ENCODE measurements around the gene TOM1L1. TPM values are rescaled to one million over a fixed set of nuclear protein-coding genes. Genes with fewer than 3 reads are reported as not detected.

The TOM1L1 gene
- total RNA-seq, 2 experiments from 2014 or later, result not detected

DNA sequence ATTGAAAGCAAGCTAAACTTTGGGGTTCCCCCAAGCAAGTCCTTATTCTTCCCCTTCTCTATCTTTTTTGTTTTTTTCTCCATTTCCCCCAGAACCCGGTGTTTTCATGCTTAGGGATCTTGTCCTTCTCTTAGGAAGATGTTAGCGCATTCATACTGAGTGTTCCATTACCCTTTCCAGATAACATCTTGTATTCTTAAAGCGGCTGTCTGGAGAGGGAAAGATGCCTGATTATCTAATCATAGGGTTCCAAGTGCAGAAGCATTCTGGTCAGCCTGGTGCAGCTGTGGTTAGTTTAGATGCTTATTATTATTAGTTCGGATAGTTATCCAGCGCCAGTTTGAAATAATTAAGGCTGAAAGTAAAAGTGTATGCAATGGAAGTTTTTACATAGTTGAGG, 2.0 kb downstream of the TOM1L1 start:
- intact Hi-C loops (cut with micrococcal nuclease; ENCODE audit: unreplicated experiment), result no loop called here
- POLR2A ChIA-PET, result interaction anchor here (0.5 kb wide), 1 partner anchor 24 kb away, joined by 4 read pairs; no protein-coding TSS in a partner anchor

DNA sequence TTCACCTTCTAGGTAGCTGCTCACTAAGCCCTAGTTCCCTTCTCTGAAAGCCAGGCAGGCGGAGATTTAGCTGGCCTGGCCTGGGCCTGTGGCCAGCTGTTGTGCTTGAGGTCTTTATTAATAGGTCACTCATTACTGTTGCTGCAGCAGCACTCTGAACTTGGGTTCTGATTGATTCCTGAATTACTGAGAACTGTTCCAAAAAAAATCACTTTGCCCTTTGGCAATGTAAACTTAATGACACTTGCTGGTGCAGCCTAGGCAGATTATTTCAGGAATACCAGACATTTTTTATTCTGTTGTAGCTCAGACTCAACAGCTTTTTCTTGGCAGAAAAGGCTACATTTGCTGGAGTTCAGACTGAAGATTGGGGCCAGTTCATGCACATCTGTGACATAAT, 2.7 kb downstream of the TOM1L1 start:
- ChIA-PET CTCF (ENCODE audit: unreplicated experiment) (no interaction called here), POLR2A (no interaction called here)
- Histone ChIP-seq H2AFZ (ENCODE audit: low read length) (no peak overlapping the region), H3K9me2 (ENCODE audit: insufficient read depth, low read length) (no peaks in the 10 kb centered on the region), H3K4me1 (ENCODE audit: insufficient read depth, low read length, poor library complexity, severe bottlenecking) (no peaks in the 10 kb centered on the region), H3K4me3 (ENCODE audit: low read depth, low read length, poor library complexity, severe bottlenecking) (no peak overlapping the region), H3K27ac (ENCODE audit: low read depth, low read length, poor library complexity, severe bottlenecking) (no peak overlapping the region), H4K20me1 (ENCODE audit: insufficient read depth, low read length) (no peaks in the 10 kb centered on the region), H3K36me3 (ENCODE audit: insufficient read depth, low read length) (no peaks in the 10 kb centered on the region), H3K79me2 (ENCODE audit: insufficient read depth, low read depth, low read length) (no peaks in the 10 kb centered on the region), H3K4me2 (ENCODE audit: low read length) (no peak overlapping the region), H3K9me3 (ENCODE audit: low read length) (no peaks in the 10 kb centered on the region)
- intact Hi-C loops (cut with micrococcal nuclease; ENCODE audit: unreplicated experiment), result no loop called here
- BruUV-seq (replicated peaks), result no TSS peak
- no peak for DNase-seq (ENCODE audit: low spot score)
- TF ChIP-seq, protein P1, sequence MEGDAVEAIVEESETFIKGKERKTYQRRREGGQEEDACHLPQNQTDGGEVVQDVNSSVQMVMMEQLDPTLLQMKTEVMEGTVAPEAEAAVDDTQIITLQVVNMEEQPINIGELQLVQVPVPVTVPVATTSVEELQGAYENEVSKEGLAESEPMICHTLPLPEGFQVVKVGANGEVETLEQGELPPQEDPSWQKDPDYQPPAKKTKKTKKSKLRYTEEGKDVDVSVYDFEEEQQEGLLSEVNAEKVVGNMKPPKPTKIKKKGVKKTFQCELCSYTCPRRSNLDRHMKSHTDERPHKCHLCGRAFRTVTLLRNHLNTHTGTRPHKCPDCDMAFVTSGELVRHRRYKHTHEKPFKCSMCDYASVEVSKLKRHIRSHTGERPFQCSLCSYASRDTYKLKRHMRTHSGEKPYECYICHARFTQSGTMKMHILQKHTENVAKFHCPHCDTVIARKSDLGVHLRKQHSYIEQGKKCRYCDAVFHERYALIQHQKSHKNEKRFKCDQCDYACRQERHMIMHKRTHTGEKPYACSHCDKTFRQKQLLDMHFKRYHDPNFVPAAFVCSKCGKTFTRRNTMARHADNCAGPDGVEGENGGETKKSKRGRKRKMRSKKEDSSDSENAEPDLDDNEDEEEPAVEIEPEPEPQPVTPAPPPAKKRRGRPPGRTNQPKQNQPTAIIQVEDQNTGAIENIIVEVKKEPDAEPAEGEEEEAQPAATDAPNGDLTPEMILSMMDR (conservative IDR thresholded peaks at IDR 0.05; ENCODE audit: low read length), result no peak

More for the DNA sequence above, 2.0 kb downstream of the TOM1L1 start:
- Histone ChIP-seq H3K9me2 (ENCODE audit: insufficient read depth, low read length) (no peaks in the 10 kb centered on the region), H3K4me1 (ENCODE audit: insufficient read depth, low read length, poor library complexity, severe bottlenecking) (no peaks in the 10 kb centered on the region), H2AFZ (ENCODE audit: low read length) (no peak overlapping the region), H3K4me3 (ENCODE audit: low read depth, low read length, poor library complexity, severe bottlenecking) (no peak overlapping the region), H3K27ac (ENCODE audit: low read depth, low read length, poor library complexity, severe bottlenecking) (no peak overlapping the region), H3K79me2 (ENCODE audit: insufficient read depth, low read depth, low read length) (no peaks in the 10 kb centered on the region), H3K9me3 (ENCODE audit: low read length) (no peaks in the 10 kb centered on the region), H3K4me2 (ENCODE audit: low read length) (no peak overlapping the region), H4K20me1 (ENCODE audit: insufficient read depth, low read length) (no peaks in the 10 kb centered on the region), H3K36me3 (ENCODE audit: insufficient read depth, low read length) (no peaks in the 10 kb centered on the region)
- CTCF ChIA-PET (ENCODE audit: unreplicated experiment), result no interaction called here
- no TSS peak for BruUV-seq (replicated peaks)
- TF ChIP-seq EZH2phosphoT487 (IDR thresholded peaks at IDR 0.05; ENCODE audit: borderline replicate concordance, low read depth, low read length), result no peak
- TF ChIP-seq, protein P1 (conservative IDR thresholded peaks at IDR 0.05; ENCODE audit: low read length), result no peak
- DNase-seq (ENCODE audit: low spot score), result no peak

DNA sequence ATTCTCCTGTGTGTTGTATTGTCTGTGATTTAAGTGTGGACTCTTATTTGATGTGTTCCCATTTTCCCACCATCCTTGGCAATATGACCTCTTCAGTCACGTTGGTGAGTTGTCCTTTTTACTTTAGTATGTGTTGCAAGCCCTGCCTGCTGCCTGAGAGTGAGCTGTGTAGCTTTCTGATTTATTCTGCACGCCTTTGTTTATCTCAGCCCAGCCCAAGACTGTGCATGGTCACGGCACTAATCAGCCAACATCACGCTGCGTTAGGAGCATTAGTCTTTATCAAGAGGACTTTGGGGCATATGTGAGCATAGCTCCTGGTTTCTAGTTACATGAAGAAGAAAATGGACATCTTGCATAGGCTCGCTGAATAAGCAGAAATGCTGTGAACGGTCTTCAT, 6.0 kb downstream of the TOM1L1 start:
- CTCF ChIA-PET (ENCODE audit: unreplicated experiment), result no interaction called here
- BruUV-seq (replicated peaks), result no TSS peak
- intact Hi-C loops (cut with micrococcal nuclease; ENCODE audit: unreplicated experiment), result no loop called here
- Histone ChIP-seq H3K4me3 (ENCODE audit: low read depth, low read length, poor library complexity, severe bottlenecking) (no peak overlapping the region), H2AFZ (ENCODE audit: low read length) (no peak overlapping the region), H3K79me2 (ENCODE audit: insufficient read depth, low read depth, low read length) (no peaks in the 10 kb centered on the region), H3K9me3 (ENCODE audit: low read length) (no peaks in the 10 kb centered on the region), H3K4me2 (ENCODE audit: low read length) (no peak overlapping the region), H3K36me3 (ENCODE audit: insufficient read depth, low read length) (no peaks in the 10 kb centered on the region), H3K4me1 (ENCODE audit: insufficient read depth, low read length, poor library complexity, severe bottlenecking) (no peaks in the 10 kb centered on the region), H3K9me2 (ENCODE audit: insufficient read depth, low read length) (no peaks in the 10 kb centered on the region), H3K27ac (ENCODE audit: low read depth, low read length, poor library complexity, severe bottlenecking) (no peak overlapping the region), H4K20me1 (ENCODE audit: insufficient read depth, low read length) (no peaks in the 10 kb centered on the region)
- TF ChIP-seq, protein P1 (conservative IDR thresholded peaks at IDR 0.05; ENCODE audit: low read length), result no peak
- no peak for TF ChIP-seq EZH2phosphoT487 (IDR thresholded peaks at IDR 0.05; ENCODE audit: borderline replicate concordance, low read depth, low read length)
- POLR2A ChIA-PET, result interaction anchor here (0.7 kb wide), 2 partner anchors 11 to 880 kb away, joined by 3 to 4 read pairs; no protein-coding TSS in a partner anchor
- DNase-seq (ENCODE audit: low spot score), result no peak
